DOHH2 (cell line): Measurements from ENCODE around the gene PPP2R2D.

Source experiments
- CTCF ChIP-seq: fragments of 200-600 bp; sonication (generic); IDR thresholded peaks from one replicate; pipeline ENCODE4 v1.5.1; 2014; ENCODE audit warnings: antibody characterized with exemption, mild to moderate bottlenecking, low read depth, low read length; ENCODE audit not compliant: poor library complexity, severe bottlenecking
- EZH2phosphoT487 ChIP-seq: fragments of 200-600 bp; sonication (generic); IDR thresholded peaks from 2 replicates; pipeline ENCODE4 v1.6.1; 2017; ENCODE audit warnings: borderline replicate concordance, mild to moderate bottlenecking, antibody characterized with exemption, low read length, moderate library complexity, mixed read lengths

DNA sequence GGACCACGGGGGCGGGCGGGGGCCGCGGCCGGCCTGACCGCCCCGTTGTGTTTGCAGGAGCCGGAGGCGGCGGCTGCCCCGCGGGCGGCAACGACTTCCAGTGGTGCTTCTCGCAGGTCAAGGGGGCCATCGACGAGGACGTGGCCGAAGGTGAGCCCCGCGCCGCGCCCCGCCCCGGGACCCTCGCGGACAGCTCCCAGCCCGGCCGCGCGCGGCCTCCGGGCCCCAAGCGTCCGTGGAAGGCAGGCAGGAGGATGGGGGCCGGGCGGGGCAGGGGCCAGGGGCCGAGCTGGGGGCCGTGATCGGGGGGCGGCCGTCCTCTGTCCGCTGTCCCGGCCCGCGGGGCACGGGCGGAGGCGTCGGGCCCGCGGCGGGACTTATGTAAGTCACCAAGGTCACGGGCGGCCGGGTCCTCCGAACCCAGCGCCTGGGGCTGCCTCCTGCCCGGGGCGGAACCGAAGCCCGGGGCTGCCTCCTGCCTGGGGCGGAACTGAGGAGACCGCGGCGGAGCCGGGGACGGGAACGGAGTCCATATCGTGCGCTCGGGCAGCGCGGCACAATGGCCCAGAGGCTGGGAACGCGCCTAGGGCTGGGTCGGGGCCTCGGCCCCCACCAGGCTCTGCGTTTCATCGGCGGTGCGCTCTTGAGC, 497 bp downstream of the PPP2R2D start:
- TF ChIP-seq CTCF, result no peak
- no peak for TF ChIP-seq EZH2phosphoT487
